NB4 (cell line): ENCODE data around the gene CCDC107.

Source experiments
- CTCF ChIP-seq: IDR thresholded peaks from one replicate; pipeline ENCODE4 v1.5.1; 2012; ENCODE audit warnings: low read depth, low read length
- MAX ChIP-seq: IDR thresholded peaks from 2 replicates; pipeline ENCODE4 v1.6.1; 2011; ENCODE audit warnings: low read depth, low read length
- MYC ChIP-seq: IDR thresholded peaks from 2 replicates; pipeline ENCODE4 v1.6.1; 2011; ENCODE audit warnings: low read depth, low read length
- POLR2A ChIP-seq: IDR thresholded peaks from 2 replicates; pipeline ENCODE4 v1.6.1; 2011; ENCODE audit warnings: mild to moderate bottlenecking; ENCODE audit not compliant: insufficient read length; ENCODE audit errors: extremely low read depth

- TF ChIP-seq CTCF (no peak), POLR2A (no peak), MAX (no peak), MYC (no peak)
Observed at GRCh38 chr9:35682520-35683315, 24.6 kb downstream of the CCDC107 start.
